ENCODE results near the gene AMPD3.

The AMPD3 gene

DNA sequence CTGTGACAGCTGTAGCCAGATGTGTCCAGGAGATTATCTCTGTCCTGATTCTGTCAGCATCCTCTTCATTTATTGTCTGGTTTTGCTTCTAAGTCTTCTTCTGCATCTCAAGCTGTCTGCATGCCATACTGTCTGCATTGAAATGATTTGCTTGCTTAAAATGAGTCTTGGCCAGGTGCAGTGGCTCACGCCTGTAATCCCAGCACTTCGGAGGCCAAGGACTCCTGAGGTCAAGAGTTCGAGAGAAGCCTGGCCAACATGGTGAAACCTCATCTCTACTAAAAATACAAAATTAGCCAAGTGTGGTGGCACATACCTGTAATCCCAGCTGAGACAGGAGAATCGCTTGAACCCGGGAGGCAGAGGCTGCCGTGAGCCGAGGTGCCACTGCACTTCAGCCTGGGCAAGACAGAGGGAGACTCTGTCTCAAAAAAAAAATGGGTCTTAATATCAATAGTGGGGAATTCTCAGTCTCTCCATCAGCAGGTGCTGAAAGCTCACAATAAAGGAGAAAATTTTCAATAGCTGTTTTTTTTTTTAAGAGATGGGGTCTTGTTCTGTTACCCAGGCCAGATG, 39.2 kb upstream of the AMPD3 start:
- H3K4me3 ChIP-seq (ENCODE audit: low read depth, low read length), result no peak overlapping the region
- H3K36me3 ChIP-seq, result no peaks in the 10 kb centered on the region
- DNase-seq, result no peak
- TF ChIP-seq, protein P1, sequence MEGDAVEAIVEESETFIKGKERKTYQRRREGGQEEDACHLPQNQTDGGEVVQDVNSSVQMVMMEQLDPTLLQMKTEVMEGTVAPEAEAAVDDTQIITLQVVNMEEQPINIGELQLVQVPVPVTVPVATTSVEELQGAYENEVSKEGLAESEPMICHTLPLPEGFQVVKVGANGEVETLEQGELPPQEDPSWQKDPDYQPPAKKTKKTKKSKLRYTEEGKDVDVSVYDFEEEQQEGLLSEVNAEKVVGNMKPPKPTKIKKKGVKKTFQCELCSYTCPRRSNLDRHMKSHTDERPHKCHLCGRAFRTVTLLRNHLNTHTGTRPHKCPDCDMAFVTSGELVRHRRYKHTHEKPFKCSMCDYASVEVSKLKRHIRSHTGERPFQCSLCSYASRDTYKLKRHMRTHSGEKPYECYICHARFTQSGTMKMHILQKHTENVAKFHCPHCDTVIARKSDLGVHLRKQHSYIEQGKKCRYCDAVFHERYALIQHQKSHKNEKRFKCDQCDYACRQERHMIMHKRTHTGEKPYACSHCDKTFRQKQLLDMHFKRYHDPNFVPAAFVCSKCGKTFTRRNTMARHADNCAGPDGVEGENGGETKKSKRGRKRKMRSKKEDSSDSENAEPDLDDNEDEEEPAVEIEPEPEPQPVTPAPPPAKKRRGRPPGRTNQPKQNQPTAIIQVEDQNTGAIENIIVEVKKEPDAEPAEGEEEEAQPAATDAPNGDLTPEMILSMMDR (IDR thresholded peaks at IDR 0.05; ENCODE audit: low read depth, low read length), result no peak
- no peaks in the 10 kb centered on the region for H3K9me3 ChIP-seq
- no peaks in the 10 kb centered on the region for H3K27me3 ChIP-seq
- no peaks in the 10 kb centered on the region for H3K4me1 ChIP-seq

GRCh38 chr11:10418259-10418949, 36.7 kb upstream of the AMPD3 start:
- H3K9me3 ChIP-seq, result no peaks in the 10 kb centered on the region
- no peaks in the 10 kb centered on the region for H3K36me3 ChIP-seq
- DNase-seq, result no peak
- TF ChIP-seq, protein P1 (IDR thresholded peaks at IDR 0.05; ENCODE audit: low read depth, low read length), result no peak
- H3K4me1 ChIP-seq, result no peaks in the 10 kb centered on the region
- no peak overlapping the region for H3K4me3 ChIP-seq (ENCODE audit: low read depth, low read length)
- no peaks in the 10 kb centered on the region for H3K27me3 ChIP-seq

- DNase-seq, result no peak
- Histone ChIP-seq H3K4me1 (no peaks in the 10 kb centered on the region), H3K9me3 (no peaks in the 10 kb centered on the region), H3K36me3 (no peaks in the 10 kb centered on the region), H3K27me3 (no peaks in the 10 kb centered on the region), H3K4me3 (ENCODE audit: low read depth, low read length) (no peak overlapping the region)
- TF ChIP-seq, protein P1 (IDR thresholded peaks at IDR 0.05; ENCODE audit: low read depth, low read length), result no peak
Observed at GRCh38 chr11:10418950-10419310, 36.1 kb upstream of the AMPD3 start.

DNA sequence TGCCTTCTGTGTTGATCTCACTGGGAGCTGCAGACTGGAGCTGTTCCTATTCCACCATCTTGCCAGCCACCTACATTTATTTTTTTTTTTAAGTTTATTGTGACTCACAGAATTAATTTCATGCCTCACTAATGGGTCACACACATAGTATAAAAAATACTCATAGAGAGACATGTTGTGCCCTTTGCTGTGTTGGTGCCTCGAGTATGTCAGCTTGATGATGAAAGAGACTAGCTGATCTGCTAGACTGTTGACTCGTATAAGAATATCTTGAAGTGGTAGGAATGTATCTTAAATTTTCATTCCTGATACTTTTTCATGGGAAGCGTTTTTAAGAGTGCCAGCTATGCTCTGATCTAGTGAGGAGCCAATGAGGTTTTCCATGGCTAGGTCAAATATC, 28.6 kb upstream of the AMPD3 start:
- no peaks in the 10 kb centered on the region for H3K27me3 ChIP-seq
- no peak for DNase-seq
- no peaks in the 10 kb centered on the region for H3K9me3 ChIP-seq
- TF ChIP-seq, protein P1 (IDR thresholded peaks at IDR 0.05; ENCODE audit: low read depth, low read length), result no peak
- no peak overlapping the region for H3K4me3 ChIP-seq (ENCODE audit: low read depth, low read length)
- H3K4me1 ChIP-seq, result no peaks in the 10 kb centered on the region
- H3K36me3 ChIP-seq, result no peaks in the 10 kb centered on the region

DNA sequence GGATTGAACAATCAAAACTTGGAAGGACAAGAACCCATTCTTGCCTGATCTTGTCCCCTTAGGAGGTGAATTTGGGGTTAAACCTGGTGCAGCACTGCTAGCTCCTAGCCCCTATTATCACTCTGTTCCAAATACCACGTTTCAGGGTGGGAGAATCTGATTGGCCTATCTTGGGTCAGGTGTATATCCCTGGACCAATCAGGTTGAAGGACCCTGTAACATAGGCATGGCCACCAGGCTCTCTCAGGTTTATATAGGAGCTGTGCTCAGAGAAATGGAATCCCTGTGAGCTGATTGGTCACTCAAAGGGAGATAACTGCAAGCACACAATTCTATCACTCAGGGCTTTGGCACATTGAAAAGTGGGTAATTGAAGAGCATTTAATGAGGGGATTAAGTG, 26.6 kb upstream of the AMPD3 start:
- H3K27me3 ChIP-seq, result no peaks in the 10 kb centered on the region
- TF ChIP-seq, protein P1 (IDR thresholded peaks at IDR 0.05; ENCODE audit: low read depth, low read length), result no peak
- no peak overlapping the region for H3K4me3 ChIP-seq (ENCODE audit: low read depth, low read length)
- H3K9me3 ChIP-seq, result no peaks in the 10 kb centered on the region
- H3K4me1 ChIP-seq, result no peaks in the 10 kb centered on the region
- no peak for DNase-seq
- H3K36me3 ChIP-seq, result no peaks in the 10 kb centered on the region

- Histone ChIP-seq H3K27me3 (no peaks in the 10 kb centered on the region), H3K4me3 (ENCODE audit: low read depth, low read length) (no peak overlapping the region), H3K36me3 (no peaks in the 10 kb centered on the region), H3K9me3 (no peaks in the 10 kb centered on the region), H3K4me1 (no peaks in the 10 kb centered on the region)
- DNase-seq, result no peak
- TF ChIP-seq, protein P1 (IDR thresholded peaks at IDR 0.05; ENCODE audit: low read depth, low read length), result no peak
Observed at GRCh38 chr11:10429526-10429925, 25.5 kb upstream of the AMPD3 start.

Data from BE2C (cell line).